Measurements from ENCODE around the gene RETREG2. TPM values are rescaled to one million over a fixed set of nuclear protein-coding genes. Genes with fewer than 3 reads are reported as not detected.

Gene RETREG2
- total RNA-seq, 1 experiment from 2014 or later, result 63.7 TPM

GRCh38 chr2:219128396-219128795 lies 49.7 kb upstream of the RETREG2 start (continued):
- TF ChIP-seq, protein P1, sequence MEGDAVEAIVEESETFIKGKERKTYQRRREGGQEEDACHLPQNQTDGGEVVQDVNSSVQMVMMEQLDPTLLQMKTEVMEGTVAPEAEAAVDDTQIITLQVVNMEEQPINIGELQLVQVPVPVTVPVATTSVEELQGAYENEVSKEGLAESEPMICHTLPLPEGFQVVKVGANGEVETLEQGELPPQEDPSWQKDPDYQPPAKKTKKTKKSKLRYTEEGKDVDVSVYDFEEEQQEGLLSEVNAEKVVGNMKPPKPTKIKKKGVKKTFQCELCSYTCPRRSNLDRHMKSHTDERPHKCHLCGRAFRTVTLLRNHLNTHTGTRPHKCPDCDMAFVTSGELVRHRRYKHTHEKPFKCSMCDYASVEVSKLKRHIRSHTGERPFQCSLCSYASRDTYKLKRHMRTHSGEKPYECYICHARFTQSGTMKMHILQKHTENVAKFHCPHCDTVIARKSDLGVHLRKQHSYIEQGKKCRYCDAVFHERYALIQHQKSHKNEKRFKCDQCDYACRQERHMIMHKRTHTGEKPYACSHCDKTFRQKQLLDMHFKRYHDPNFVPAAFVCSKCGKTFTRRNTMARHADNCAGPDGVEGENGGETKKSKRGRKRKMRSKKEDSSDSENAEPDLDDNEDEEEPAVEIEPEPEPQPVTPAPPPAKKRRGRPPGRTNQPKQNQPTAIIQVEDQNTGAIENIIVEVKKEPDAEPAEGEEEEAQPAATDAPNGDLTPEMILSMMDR (IDR thresholded peaks at IDR 0.05 in 2 of 3, conservative IDR thresholded peaks at IDR 0.05 in 1 of 3; ENCODE audit: borderline replicate concordance in 1 of 3, insufficient read depth in 1 of 3, low read depth in 2 of 3, low read length in 2 of 3), result no peak
- no peak for TF ChIP-seq CEBPB (IDR thresholded peaks at IDR 0.05; ENCODE audit: low read depth)
- no peak for TF ChIP-seq CBX3 (IDR thresholded peaks at IDR 0.05; ENCODE audit: low read depth)
- no peak for TF ChIP-seq POLR2A (IDR thresholded peaks at IDR 0.05; ENCODE audit: borderline replicate concordance, extremely low read depth, insufficient read depth, insufficient read length)

- no peaks in the 10 kb centered on the region for H3K36me3 ChIP-seq (ENCODE audit: control insufficient read depth in 1 of 2, insufficient read depth in 2 of 2, low read length in 2 of 2)
- H3K4me2 ChIP-seq (ENCODE audit: low read length), result no peak overlapping the region
- ChIA-PET RAD21 (ENCODE audit: low non-redundant PET in 1 of 2, low total read pairs in 2 of 2, uncharacterized antibody in 2 of 2, unreplicated experiment in 2 of 2) (no interaction called here), CTCF (no interaction called here), POLR2A (no interaction called here)
- DNase-seq (ENCODE audit: low read depth, low spot score) (no peak), ATAC-seq (no peak)
- BruUV-seq (replicated peaks), result no TSS peak
- no peaks in the 10 kb centered on the region for H4K20me1 ChIP-seq (ENCODE audit: insufficient read depth)
- H3K4me3 ChIP-seq (replicated peaks in 1 of 2; ENCODE audit: low read depth in 1 of 2, low read length in 2 of 2), result no peak overlapping the region
- no peak overlapping the region for H3K27ac ChIP-seq (ENCODE audit: low read depth, low read length)
- no peaks in the 10 kb centered on the region for H3K27me3 ChIP-seq (ENCODE audit: insufficient read depth, low read length)
- TF ChIP-seq ZNF274 (IDR thresholded peaks at IDR 0.05; ENCODE audit: low read depth, low read length), result no peak
- no peak for TF ChIP-seq TCF7L2 (IDR thresholded peaks at IDR 0.05; ENCODE audit: borderline replicate concordance, extremely low read depth, insufficient read depth, insufficient read length)
- no peak for TF ChIP-seq EZH2 (IDR thresholded peaks at IDR 0.05)
- no peak for TF ChIP-seq EGR1 (IDR thresholded peaks at IDR 0.05; ENCODE audit: low read depth)
- no peak for TF ChIP-seq ELF1 (IDR thresholded peaks at IDR 0.05; ENCODE audit: borderline replicate concordance, low read depth)
- TF ChIP-seq, protein P2, sequence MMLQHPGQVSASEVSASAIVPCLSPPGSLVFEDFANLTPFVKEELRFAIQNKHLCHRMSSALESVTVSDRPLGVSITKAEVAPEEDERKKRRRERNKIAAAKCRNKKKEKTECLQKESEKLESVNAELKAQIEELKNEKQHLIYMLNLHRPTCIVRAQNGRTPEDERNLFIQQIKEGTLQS (IDR thresholded peaks at IDR 0.05), result no peak
- TF ChIP-seq EZH2phosphoT487 (IDR thresholded peaks at IDR 0.05; ENCODE audit: borderline replicate concordance), result no peak
- no peak for TF ChIP-seq POLR2AphosphoS5 (IDR thresholded peaks at IDR 0.05; ENCODE audit: low read depth, low read length)
- no peak for TF ChIP-seq CEBPB (IDR thresholded peaks at IDR 0.05; ENCODE audit: low read depth)
- TF ChIP-seq, protein P1 (IDR thresholded peaks at IDR 0.05 in 2 of 3, conservative IDR thresholded peaks at IDR 0.05 in 1 of 3; ENCODE audit: borderline replicate concordance in 1 of 3, insufficient read depth in 1 of 3, low read depth in 2 of 3, low read length in 2 of 3), result no peak
- TF ChIP-seq CBX3 (IDR thresholded peaks at IDR 0.05; ENCODE audit: low read depth), result no peak
- TF ChIP-seq MAX (IDR thresholded peaks at IDR 0.05), result no peak
- no peak for TF ChIP-seq SIN3A (IDR thresholded peaks at IDR 0.05; ENCODE audit: low read depth)
- no peak for TF ChIP-seq YY1 (IDR thresholded peaks at IDR 0.05; ENCODE audit: extremely low read depth, insufficient replicate concordance, low read depth, low read length)
- TF ChIP-seq, protein P3, sequence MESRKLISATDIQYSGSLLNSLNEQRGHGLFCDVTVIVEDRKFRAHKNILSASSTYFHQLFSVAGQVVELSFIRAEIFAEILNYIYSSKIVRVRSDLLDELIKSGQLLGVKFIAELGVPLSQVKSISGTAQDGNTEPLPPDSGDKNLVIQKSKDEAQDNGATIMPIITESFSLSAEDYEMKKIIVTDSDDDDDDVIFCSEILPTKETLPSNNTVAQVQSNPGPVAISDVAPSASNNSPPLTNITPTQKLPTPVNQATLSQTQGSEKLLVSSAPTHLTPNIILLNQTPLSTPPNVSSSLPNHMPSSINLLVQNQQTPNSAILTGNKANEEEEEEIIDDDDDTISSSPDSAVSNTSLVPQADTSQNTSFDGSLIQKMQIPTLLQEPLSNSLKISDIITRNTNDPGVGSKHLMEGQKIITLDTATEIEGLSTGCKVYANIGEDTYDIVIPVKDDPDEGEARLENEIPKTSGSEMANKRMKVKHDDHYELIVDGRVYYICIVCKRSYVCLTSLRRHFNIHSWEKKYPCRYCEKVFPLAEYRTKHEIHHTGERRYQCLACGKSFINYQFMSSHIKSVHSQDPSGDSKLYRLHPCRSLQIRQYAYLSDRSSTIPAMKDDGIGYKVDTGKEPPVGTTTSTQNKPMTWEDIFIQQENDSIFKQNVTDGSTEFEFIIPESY (IDR thresholded peaks at IDR 0.05; ENCODE audit: extremely low read depth, insufficient replicate concordance, low read length), result no peak
- no peak overlapping the region for H3K9ac ChIP-seq (ENCODE audit: low read length)
- peaks cover 13 to 20% of the 10 kb centered on the region in 2 experiments for H3K4me1 ChIP-seq (ENCODE audit: control insufficient read depth in 1 of 2, insufficient read depth in 2 of 2, low read length in 2 of 2)
- intact Hi-C loops (cut with micrococcal nuclease), result no loop called here
- H3K79me2 ChIP-seq (ENCODE audit: insufficient read depth, low read length), result no peaks in the 10 kb centered on the region
- H3K9me3 ChIP-seq (ENCODE audit: control insufficient read depth in 1 of 2, insufficient read depth in 1 of 2, low read depth in 1 of 2, low read length in 2 of 2), result no peaks in the 10 kb centered on the region
- H2AFZ ChIP-seq (ENCODE audit: low read depth, low read length, poor library complexity, severe bottlenecking), result no peak overlapping the region
- no peaks in the 10 kb centered on the region for H3K9me2 ChIP-seq (ENCODE audit: insufficient read depth)
These were observed 48.5 kb upstream of the RETREG2 start for GRCh38 chr2:219129589-219129988.

All from HCT116 (cell line).